ENCODE measurements around the gene CD300A.

DNA sequence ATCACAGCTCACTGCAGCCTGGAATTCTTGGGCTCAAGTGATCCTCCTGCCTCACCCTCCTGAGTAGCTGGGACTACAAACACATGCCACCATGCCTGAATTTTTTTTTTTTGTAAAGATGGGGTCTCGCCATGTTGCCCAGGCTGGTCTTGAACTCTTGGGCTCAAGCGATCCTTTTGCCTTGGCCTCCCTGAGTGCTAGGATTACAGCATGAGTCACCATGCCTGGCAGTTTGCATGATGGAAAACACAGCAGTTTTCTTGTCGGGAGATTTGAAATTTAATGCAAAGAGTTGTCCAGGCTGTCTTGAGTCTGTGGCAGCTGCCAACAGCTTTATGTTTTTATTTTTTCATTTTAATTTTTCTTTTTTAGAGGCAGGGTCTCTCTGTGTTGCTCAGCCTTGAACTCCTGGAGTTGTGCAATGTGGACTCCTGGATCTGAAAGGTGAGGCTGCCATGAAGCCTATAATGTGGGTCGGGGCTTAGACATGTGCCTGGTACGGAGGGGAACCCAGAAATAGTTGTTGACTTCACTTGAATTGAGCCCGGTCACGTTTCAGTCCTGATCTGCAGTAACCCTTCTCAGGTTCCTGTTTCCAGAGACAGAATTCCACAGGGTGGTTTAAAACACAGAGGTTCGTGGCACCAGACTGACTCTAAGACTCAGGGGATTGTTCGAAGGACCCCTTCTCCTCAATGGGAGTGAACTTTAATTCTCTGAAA lies 18.7 kb downstream of the CD300A start:
- TF ChIP-seq, protein P1, sequence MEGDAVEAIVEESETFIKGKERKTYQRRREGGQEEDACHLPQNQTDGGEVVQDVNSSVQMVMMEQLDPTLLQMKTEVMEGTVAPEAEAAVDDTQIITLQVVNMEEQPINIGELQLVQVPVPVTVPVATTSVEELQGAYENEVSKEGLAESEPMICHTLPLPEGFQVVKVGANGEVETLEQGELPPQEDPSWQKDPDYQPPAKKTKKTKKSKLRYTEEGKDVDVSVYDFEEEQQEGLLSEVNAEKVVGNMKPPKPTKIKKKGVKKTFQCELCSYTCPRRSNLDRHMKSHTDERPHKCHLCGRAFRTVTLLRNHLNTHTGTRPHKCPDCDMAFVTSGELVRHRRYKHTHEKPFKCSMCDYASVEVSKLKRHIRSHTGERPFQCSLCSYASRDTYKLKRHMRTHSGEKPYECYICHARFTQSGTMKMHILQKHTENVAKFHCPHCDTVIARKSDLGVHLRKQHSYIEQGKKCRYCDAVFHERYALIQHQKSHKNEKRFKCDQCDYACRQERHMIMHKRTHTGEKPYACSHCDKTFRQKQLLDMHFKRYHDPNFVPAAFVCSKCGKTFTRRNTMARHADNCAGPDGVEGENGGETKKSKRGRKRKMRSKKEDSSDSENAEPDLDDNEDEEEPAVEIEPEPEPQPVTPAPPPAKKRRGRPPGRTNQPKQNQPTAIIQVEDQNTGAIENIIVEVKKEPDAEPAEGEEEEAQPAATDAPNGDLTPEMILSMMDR (IDR thresholded peaks at IDR 0.05): no peak
- no peak for TF ChIP-seq EZH2 (IDR thresholded peaks at IDR 0.05; ENCODE audit: borderline replicate concordance, insufficient read depth, low read depth, low read length, poor library complexity, severe bottlenecking)

All from B cell (primary cell).